Astrocyte (in vitro differentiated cells and primary cell): ENCODE data around the gene LSMEM2. TPM values are rescaled to one million over a fixed set of nuclear protein-coding genes. Genes with fewer than 3 reads are reported as not detected.

Source experiments
- DNase-seq: peaks from one replicate; pipeline ENCODE4 v3.0.0-alpha.2; 2010; ENCODE audit warnings: low read depth
- FAIRE-seq: peaks from 2 replicates; lab custom pipeline; 2011; peaks lifted over from hg19 to GRCh38; lab: Jason Lieb, UNC
- H2AFZ ChIP-seq: 2 replicates; pipeline ENCODE4 v1.6.0; 2012; ENCODE audit warnings: low read depth, low read length, inconsistent platforms
- H3K27ac ChIP-seq: 2 replicates; pipeline ENCODE4 v1.5.1; 2011; ENCODE audit warnings: low read depth, low read length, inconsistent platforms
- H3K27me3 ChIP-seq: 2 replicates; pipeline ENCODE4 v1.6.0; 2011; ENCODE audit warnings: low read length, inconsistent platforms; ENCODE audit not compliant: insufficient read depth
- H3K36me3 ChIP-seq: 2 replicates; pipeline ENCODE4 v1.5.1; 2011; ENCODE audit warnings: low read length, inconsistent platforms; ENCODE audit not compliant: insufficient read depth
- H3K4me1 ChIP-seq: 2 replicates; pipeline ENCODE4 v1.5.1; 2011; ENCODE audit warnings: low read length, inconsistent platforms; ENCODE audit not compliant: insufficient read depth
- H3K4me2 ChIP-seq: 2 replicates; pipeline ENCODE4 v1.6.0; 2012; ENCODE audit warnings: low read length, inconsistent platforms
- H3K4me3 ChIP-seq: 2 replicates; pipeline ENCODE4 v1.5.1; 2011; ENCODE audit warnings: low read depth, mild to moderate bottlenecking, low read length, inconsistent platforms; ENCODE audit not compliant: insufficient read depth
- H3K79me2 ChIP-seq: 2 replicates; pipeline ENCODE4 v1.6.0; 2012; ENCODE audit warnings: mild to moderate bottlenecking, low read length, inconsistent platforms; ENCODE audit not compliant: insufficient read depth
- H3K9ac ChIP-seq: 2 replicates; pipeline ENCODE4 v1.6.0; 2012; ENCODE audit warnings: mild to moderate bottlenecking, low read length, inconsistent platforms
- H3K9me3 ChIP-seq: 2 replicates; pipeline ENCODE4 v1.5.1; 2012; ENCODE audit warnings: low read depth, mild to moderate bottlenecking, low read length, inconsistent platforms; ENCODE audit not compliant: insufficient read depth
- H4K20me1 ChIP-seq: 2 replicates; pipeline ENCODE4 v1.6.0; 2012; ENCODE audit warnings: low read length, inconsistent platforms; ENCODE audit not compliant: insufficient read depth
- H3K27ac Mint-ChIP-seq: one replicate; pipeline ENCODE4 v1.8.0; 2021; ENCODE audit warnings: mild to moderate bottlenecking, mixed read lengths; ENCODE audit not compliant: unreplicated experiment
- H3K27me3 Mint-ChIP-seq: one replicate; pipeline ENCODE4 v1.8.0; 2021; ENCODE audit warnings: low read depth, mixed read lengths; ENCODE audit not compliant: unreplicated experiment
- H3K36me3 Mint-ChIP-seq: one replicate; pipeline ENCODE4 v1.8.0; 2021; ENCODE audit warnings: low read depth, mixed read lengths; ENCODE audit not compliant: unreplicated experiment
- H3K4me1 Mint-ChIP-seq: one replicate; pipeline ENCODE4 v1.8.0; 2021; ENCODE audit warnings: low read depth, mixed read lengths; ENCODE audit not compliant: unreplicated experiment
- H3K4me3 Mint-ChIP-seq: one replicate; pipeline ENCODE4 v1.8.0; 2021; ENCODE audit warnings: mild to moderate bottlenecking, moderate library complexity, mixed read lengths; ENCODE audit not compliant: unreplicated experiment
- H3K9me3 Mint-ChIP-seq: one replicate; pipeline ENCODE4 v1.8.0; 2021; ENCODE audit warnings: mild to moderate bottlenecking, mixed read lengths; ENCODE audit not compliant: unreplicated experiment
- EZH2 ChIP-seq: IDR thresholded peaks from 2 replicates; pipeline ENCODE4 v1.6.1; 2012; ENCODE audit warnings: mild to moderate bottlenecking, low read length, inconsistent platforms; ENCODE audit not compliant: insufficient read depth
- total RNA-seq: library from RNA; stranded (reverse); gene quantifications from 2 replicates; pipeline ENCODE4 v1.2.1, GENCODE V29; 2021
- TF ChIP-seq, protein P1 (sequence below): IDR thresholded peaks from 2 replicates; pipeline ENCODE4 v1.5.1; 2011; ENCODE audit warnings: low read depth, mild to moderate bottlenecking, inconsistent platforms, low read length, moderate library complexity; ENCODE audit not compliant: insufficient read depth

LSMEM2 gene
- total RNA-seq, 1 donor from 2014 or later = 0.30 TPM

DNA sequence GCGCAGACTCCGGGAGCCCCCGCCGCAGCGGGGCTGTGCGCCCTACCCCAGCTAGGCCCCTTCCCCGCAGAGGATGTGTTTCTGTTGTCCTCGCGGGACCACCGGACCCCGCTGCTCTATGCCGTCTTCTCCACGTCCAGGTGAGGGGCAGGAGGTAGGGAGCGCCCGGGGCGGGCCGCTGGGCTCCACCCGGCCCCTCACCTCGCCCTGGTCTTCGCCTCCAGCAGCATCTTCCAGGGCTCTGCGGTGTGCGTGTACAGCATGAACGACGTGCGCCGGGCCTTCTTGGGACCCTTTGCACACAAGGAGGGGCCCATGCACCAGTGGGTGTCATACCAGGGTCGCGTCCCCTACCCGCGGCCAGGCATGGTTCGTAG is 5.2 kb upstream of the LSMEM2 start:
- DNase-seq = no peak
- Histone ChIP-seq H3K9ac (no peak overlapping the region), H3K27ac (no peak overlapping the region), H4K20me1 (peaks cover 3% of the 10 kb centered on the region), H3K4me1 (peaks cover 21% of the 10 kb centered on the region), H3K9me3 (no peaks in the 10 kb centered on the region), H3K36me3 (no peaks in the 10 kb centered on the region), H3K4me3 (no peak overlapping the region), H2AFZ (no peak overlapping the region), H3K27me3 (peaks cover 27% of the 10 kb centered on the region), H3K4me2 (peak overlapping the region; percentile 72), H3K79me2 (no peaks in the 10 kb centered on the region)
- H3K27me3 Mint-ChIP-seq = peaks cover 23% of the 10 kb centered on the region
- no peak overlapping the region for H3K4me3 Mint-ChIP-seq
- H3K36me3 Mint-ChIP-seq = peaks cover 8% of the 10 kb centered on the region
- no peak overlapping the region for H3K27ac Mint-ChIP-seq
- FAIRE-seq = no peak
- peaks cover 21% of the 10 kb centered on the region for H3K4me1 Mint-ChIP-seq
- TF ChIP-seq, protein P1, sequence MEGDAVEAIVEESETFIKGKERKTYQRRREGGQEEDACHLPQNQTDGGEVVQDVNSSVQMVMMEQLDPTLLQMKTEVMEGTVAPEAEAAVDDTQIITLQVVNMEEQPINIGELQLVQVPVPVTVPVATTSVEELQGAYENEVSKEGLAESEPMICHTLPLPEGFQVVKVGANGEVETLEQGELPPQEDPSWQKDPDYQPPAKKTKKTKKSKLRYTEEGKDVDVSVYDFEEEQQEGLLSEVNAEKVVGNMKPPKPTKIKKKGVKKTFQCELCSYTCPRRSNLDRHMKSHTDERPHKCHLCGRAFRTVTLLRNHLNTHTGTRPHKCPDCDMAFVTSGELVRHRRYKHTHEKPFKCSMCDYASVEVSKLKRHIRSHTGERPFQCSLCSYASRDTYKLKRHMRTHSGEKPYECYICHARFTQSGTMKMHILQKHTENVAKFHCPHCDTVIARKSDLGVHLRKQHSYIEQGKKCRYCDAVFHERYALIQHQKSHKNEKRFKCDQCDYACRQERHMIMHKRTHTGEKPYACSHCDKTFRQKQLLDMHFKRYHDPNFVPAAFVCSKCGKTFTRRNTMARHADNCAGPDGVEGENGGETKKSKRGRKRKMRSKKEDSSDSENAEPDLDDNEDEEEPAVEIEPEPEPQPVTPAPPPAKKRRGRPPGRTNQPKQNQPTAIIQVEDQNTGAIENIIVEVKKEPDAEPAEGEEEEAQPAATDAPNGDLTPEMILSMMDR = no peak
- TF ChIP-seq EZH2 = no peak
- H3K9me3 Mint-ChIP-seq = no peaks in the 10 kb centered on the region

DNA sequence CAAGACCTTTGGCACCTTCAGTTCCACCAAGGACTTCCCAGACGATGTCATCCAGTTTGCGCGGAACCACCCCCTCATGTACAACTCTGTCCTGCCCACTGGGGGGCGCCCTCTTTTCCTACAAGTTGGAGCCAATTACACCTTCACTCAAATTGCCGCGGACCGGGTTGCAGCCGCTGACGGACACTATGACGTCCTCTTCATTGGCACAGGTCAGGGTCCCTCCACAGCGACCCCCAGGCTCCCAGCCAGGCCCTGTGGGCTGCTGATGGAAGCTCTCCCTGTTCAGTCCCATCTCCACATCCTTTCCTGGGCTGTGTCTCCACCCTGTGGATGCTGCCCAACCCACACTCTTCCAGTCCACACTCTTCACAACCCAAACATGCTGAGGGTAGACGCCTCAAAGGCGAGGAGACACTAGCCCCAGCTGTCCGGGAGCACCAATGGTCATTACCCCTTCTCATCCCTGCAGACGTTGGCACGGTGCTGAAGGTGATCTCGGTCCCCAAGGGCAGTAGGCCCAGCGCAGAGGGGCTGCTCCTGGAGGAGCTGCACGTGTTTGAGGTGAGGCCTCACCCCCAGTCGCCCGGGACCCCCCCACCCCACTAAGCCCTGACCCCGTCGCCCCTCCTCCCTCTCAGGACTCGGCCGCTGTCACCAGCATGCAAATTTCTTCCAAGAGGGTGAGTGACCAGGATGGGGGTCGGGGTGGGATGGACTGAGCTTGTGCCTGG is 4.3 kb upstream of the LSMEM2 start:
- peaks cover 13% of the 10 kb centered on the region for H3K4me1 ChIP-seq
- no peak for FAIRE-seq
- H3K27me3 ChIP-seq = peaks cover 27% of the 10 kb centered on the region
- H3K27ac ChIP-seq = no peak overlapping the region
- H3K79me2 ChIP-seq = no peaks in the 10 kb centered on the region
- peaks cover 3% of the 10 kb centered on the region for H4K20me1 ChIP-seq
- H3K36me3 ChIP-seq = no peaks in the 10 kb centered on the region
- TF ChIP-seq, protein P1 = peak; percentile 49
- no peak for TF ChIP-seq EZH2
- no peak overlapping the region for H3K4me3 ChIP-seq
- peaks cover 8% of the 10 kb centered on the region for H3K36me3 Mint-ChIP-seq
- no peak for DNase-seq
- H3K9me3 ChIP-seq = no peaks in the 10 kb centered on the region
- H3K4me3 Mint-ChIP-seq = no peak overlapping the region
- H3K27ac Mint-ChIP-seq = peak overlapping the region; percentile 10
- H3K27me3 Mint-ChIP-seq = peaks cover 22% of the 10 kb centered on the region
- H3K9me3 Mint-ChIP-seq = no peaks in the 10 kb centered on the region
- H3K9ac ChIP-seq = no peak overlapping the region
- H3K4me2 ChIP-seq = no peak overlapping the region
- H3K4me1 Mint-ChIP-seq = peaks cover 19% of the 10 kb centered on the region
- no peak overlapping the region for H2AFZ ChIP-seq
